IMR-90 (cell line): Measurements from ENCODE around the gene CDX1. TPM values are rescaled to one million over a fixed set of nuclear protein-coding genes. Genes with fewer than 3 reads are reported as not detected.

Experiments
- ATAC-seq: fragments of 200-7000 bp; cut with Tn5 transposase; 2 replicates; pipeline ENCODE4 v1.9.1; 2020; ENCODE audit warnings: low read depth, mild to moderate bottlenecking, moderate library complexity
- BruUV-seq: library from RNA; stranded (reverse); fragments of 400-500 nt; replicated peaks from 2 replicates; lab custom pipeline; 2021; lab: Mats Ljungman, UMichigan
- CTCF ChIA-PET: fragments of 300-600 bp; formaldehyde crosslinking; extraction: SDS; loops from one replicate; lab custom pipeline; 2021; ENCODE audit warnings: antibody characterized with exemption; lab: Yijun Ruan, JAX
- POLR2A ChIA-PET: fragments of 300-600 bp; sonication (Branson Sonifier 250); formaldehyde crosslinking; loops from one replicate; lab custom pipeline; 2022; ENCODE audit warnings: antibody characterized with exemption; ENCODE audit not compliant: unreplicated experiment; lab: Charles Lee
- DNase-seq: peaks from one replicate; pipeline ENCODE4 v3.0.0; 2013
- H2AFZ ChIP-seq: replicated peaks from 2 replicates; pipeline ENCODE3; 2013; ENCODE audit warnings: low read length, mild to moderate bottlenecking; ENCODE audit not compliant: poor library complexity
- H2AK5ac ChIP-seq: 2 replicates; pipeline ENCODE4 v1.6.1; 2013; ENCODE audit warnings: low read depth, low read length, inconsistent platforms
- H2AK9ac ChIP-seq: replicated peaks from 2 replicates; pipeline ENCODE3; 2013; ENCODE audit warnings: mild to moderate bottlenecking, low read depth, low read length, moderate library complexity; ENCODE audit not compliant: poor library complexity
- H2BK120ac ChIP-seq: 2 replicates; pipeline ENCODE4 v1.6.1; 2013; ENCODE audit warnings: low read depth, low read length, inconsistent platforms
- H2BK15ac ChIP-seq: 3 replicates; pipeline ENCODE4 v1.6.1; 2013; ENCODE audit warnings: low read depth, low read length, inconsistent platforms
- H2BK20ac ChIP-seq: 2 replicates; pipeline ENCODE4 v1.6.1; 2013; ENCODE audit warnings: low read depth, mild to moderate bottlenecking, inconsistent platforms, low read length, moderate library complexity
- H2BK5ac ChIP-seq: 2 replicates; pipeline ENCODE4 v1.6.1; 2013; ENCODE audit warnings: mild to moderate bottlenecking, low read depth, low read length, inconsistent platforms; ENCODE audit not compliant: poor library complexity, severe bottlenecking
- H3K14ac ChIP-seq: replicated peaks from 2 replicates; pipeline ENCODE4 v1.6.1; 2013; ENCODE audit warnings: low read depth, low read length, inconsistent platforms
- H3K18ac ChIP-seq: 2 replicates; pipeline ENCODE4 v1.6.1; 2013; ENCODE audit warnings: low read depth, low read length, control low read depth
- H3K23ac ChIP-seq: 2 replicates; pipeline ENCODE4 v1.6.1; 2013; ENCODE audit warnings: low read depth, low read length, inconsistent platforms
- H3K27ac ChIP-seq: 2 replicates; pipeline ENCODE4 v1.5.1; 2013; ENCODE audit warnings: mild to moderate bottlenecking, control low read depth, low read length; ENCODE audit not compliant: insufficient read depth
- H3K27me3 ChIP-seq: 2 replicates; pipeline ENCODE4 v1.6.1; 2013; ENCODE audit warnings: low read length; ENCODE audit not compliant: control insufficient read depth, insufficient read depth
- H3K36me3 ChIP-seq: 2 replicates; pipeline ENCODE4 v1.6.1; 2013; ENCODE audit warnings: low read length, mixed read lengths; ENCODE audit not compliant: control insufficient read depth, insufficient read depth
- H3K4ac ChIP-seq: 2 replicates; pipeline ENCODE4 v1.6.1; 2013; ENCODE audit warnings: low read depth, low read length, inconsistent platforms
- H3K4me1 ChIP-seq: 2 replicates; pipeline ENCODE4 v1.6.1; 2013; ENCODE audit warnings: low read length, mixed read lengths; ENCODE audit not compliant: control insufficient read depth, insufficient read depth
- H3K4me2 ChIP-seq: 2 replicates; pipeline ENCODE4 v1.6.1; 2013; ENCODE audit warnings: low read depth, mild to moderate bottlenecking, control low read depth, low read length, moderate library complexity
- H3K4me3 ChIP-seq: 2 replicates; pipeline ENCODE4 v1.5.1; 2013; ENCODE audit warnings: low read depth, mild to moderate bottlenecking, control low read depth, low read length, moderate library complexity; ENCODE audit not compliant: insufficient read depth
- H3K56ac ChIP-seq: 2 replicates; pipeline ENCODE4 v1.6.1; 2013; ENCODE audit warnings: low read length, inconsistent platforms; ENCODE audit not compliant: insufficient read depth; ENCODE audit errors: extremely low read depth
- H3K79me1 ChIP-seq, 2 experiments: 2 replicates each; pipeline ENCODE4 v1.6.1; 2013; ENCODE audit warnings: low read length in 2 of 2, inconsistent platforms in 1 of 2, low read depth in 1 of 2
- H3K9ac ChIP-seq: 2 replicates; pipeline ENCODE4 v1.6.1; 2013; ENCODE audit warnings: low read depth, low read length, control low read depth
- H3K9me1 ChIP-seq: 2 replicates; pipeline ENCODE4 v1.6.1; 2013; ENCODE audit warnings: low read length, inconsistent platforms; ENCODE audit not compliant: insufficient read depth
- H3K9me3 ChIP-seq: 2 replicates; pipeline ENCODE4 v1.6.1; 2013; ENCODE audit warnings: low read length; ENCODE audit not compliant: control insufficient read depth, insufficient read depth
- H4K20me1 ChIP-seq: 2 replicates; pipeline ENCODE4 v1.6.1; 2013; ENCODE audit warnings: low read length, inconsistent platforms; ENCODE audit not compliant: insufficient read depth
- H4K5ac ChIP-seq: 2 replicates; pipeline ENCODE4 v1.6.1; 2013; ENCODE audit warnings: mild to moderate bottlenecking, low read depth, low read length, control low read depth
- H4K8ac ChIP-seq, 2 experiments: 2 replicates each; pipeline ENCODE4 v1.6.1; 2013; ENCODE audit warnings: low read depth in 2 of 2, low read length in 2 of 2, control low read depth in 1 of 2, inconsistent platforms in 1 of 2
- H4K91ac ChIP-seq: 2 replicates; pipeline ENCODE4 v1.6.1; 2013; ENCODE audit warnings: low read depth, low read length, inconsistent platforms; ENCODE audit not compliant: insufficient read depth
- BHLHE40 ChIP-seq: fragments of 150-350 bp; IDR thresholded peaks from 2 replicates; pipeline ENCODE4 v1.6.1; 2016; ENCODE audit warnings: mild to moderate bottlenecking, low read depth, low read length
- CEBPB ChIP-seq: IDR thresholded peaks from 2 replicates; pipeline ENCODE4 v1.6.1; 2012; ENCODE audit warnings: low read depth, low read length, improper control_type of control experiment
- CHD1 ChIP-seq: IDR thresholded peaks from 2 replicates; pipeline ENCODE4 v1.6.1; 2012; ENCODE audit warnings: low read depth, low read length, improper control_type of control experiment
- CTCF ChIP-seq: conservative IDR thresholded peaks from 2 replicates; pipeline ENCODE4 v1.5.1; 2012; ENCODE audit warnings: mild to moderate bottlenecking, low read depth, low read length, improper control_type of control experiment
- ELK1 ChIP-seq: fragments of 150-350 bp; IDR thresholded peaks from 2 replicates; pipeline ENCODE4 v1.6.1; 2016; ENCODE audit warnings: low read depth, mild to moderate bottlenecking, low read length, moderate library complexity, borderline replicate concordance
- FOS ChIP-seq: fragments of 150-350 bp; IDR thresholded peaks from 2 replicates; pipeline ENCODE4 v1.6.1; 2016; ENCODE audit warnings: low read depth, low read length
- MAFK ChIP-seq: IDR thresholded peaks from 2 replicates; pipeline ENCODE4 v1.6.1; 2012; ENCODE audit warnings: low read depth, low read length, improper control_type of control experiment
- MAZ ChIP-seq: IDR thresholded peaks from 2 replicates; pipeline ENCODE4 v1.6.1; 2012; ENCODE audit warnings: low read depth, mild to moderate bottlenecking, low read length, improper control_type of control experiment, moderate library complexity, borderline replicate concordance
- MXI1 ChIP-seq: IDR thresholded peaks from 2 replicates; pipeline ENCODE4 v1.6.1; 2012; ENCODE audit warnings: low read depth, mild to moderate bottlenecking, low read length, moderate library complexity, borderline replicate concordance
- POLR2A ChIP-seq: IDR thresholded peaks from 2 replicates; pipeline ENCODE4 v1.6.1; 2012; ENCODE audit warnings: mild to moderate bottlenecking, low read depth, low read length
- RAD21 ChIP-seq: IDR thresholded peaks from 2 replicates; pipeline ENCODE4 v1.6.1; 2012; ENCODE audit warnings: low read length, improper control_type of control experiment
- RCOR1 ChIP-seq: IDR thresholded peaks from 2 replicates; pipeline ENCODE4 v1.6.1; 2012; ENCODE audit warnings: mild to moderate bottlenecking, low read length, improper control_type of control experiment; ENCODE audit not compliant: insufficient replicate concordance
- RFX5 ChIP-seq: IDR thresholded peaks from 2 replicates; pipeline ENCODE4 v1.8.0; 2012; ENCODE audit warnings: low read depth, mild to moderate bottlenecking, low read length, moderate library complexity
- SMC3 ChIP-seq: fragments of 150-350 bp; IDR thresholded peaks from 2 replicates; pipeline ENCODE4 v1.6.1; 2016; ENCODE audit warnings: low read depth, mild to moderate bottlenecking, antibody characterized with exemption, low read length, moderate library complexity
- WGBS, 2 experiments: methylation state at CpG; one replicate each; pipeline versions ENCODE4 v1.1.5 to v1.1.7; 2013; ENCODE audit warnings: missing lambda C conversion rate in 2 of 2; ENCODE audit not compliant: insufficient read length in 1 of 2; ENCODE audit errors: extremely low coverage in 2 of 2; 5-methylcytosine and 5-hydroxymethylcytosine counted together
- dilution Hi-C: fragments of 300-500 bp; cut with HindIII; formaldehyde crosslinking; loops from one replicate; pipeline ENCODE4 v1.14.3; 2018; ENCODE audit warnings: low sequenced_read_pairs; ENCODE audit not compliant: unreplicated experiment
- in situ Hi-C: fragments of 300-500 bp; cut with MboI; formaldehyde crosslinking; loops from 3 replicates; pipeline ENCODE4 v1.14.3; 2019; ENCODE audit warnings: low sequenced_read_pairs, inconsistent platforms, mixed read lengths
- intact Hi-C: fragments of 100-400 bp; cut with micrococcal nuclease; formaldehyde crosslinking; loops from 2 replicates; pipeline ENCODE4 v1.10.0; 2022
- polyA plus RNA-seq, 3 experiments: library from polyadenylated mRNA; depleted of rRNA; stranded (reverse); fragments of >200 nt; gene quantifications; 2 replicates each; pipeline ENCODE4 v1.2.3, GENCODE V29; 2012; ENCODE audit warnings: low replicate concordance in 1 of 3
- total RNA-seq: library from RNA; depleted of rRNA; stranded (reverse); fragments of >200 nt; gene quantifications from 2 replicates; pipeline ENCODE4 v1.2.3, GENCODE V29; 2012
- TF ChIP-seq, protein P1 (sequence below): fragments of 150-350 bp; IDR thresholded peaks from 2 replicates; pipeline ENCODE4 v1.6.1; 2017; ENCODE audit warnings: mild to moderate bottlenecking, antibody characterized with exemption, low read length, low read depth

CDX1 gene
- total and polyA plus RNA-seq, 2 of the 4 experiments (the other 2 are of a cell fraction): 0.18 to 0.24 TPM

- ChIA-PET POLR2A (no interaction called here), CTCF (no interaction called here)
- Histone ChIP-seq H2BK20ac (no peak overlapping the region), H3K9me1 (no peaks in the 10 kb centered on the region), H3K56ac (no peak overlapping the region), H3K27me3 (peaks cover 66% of the 10 kb centered on the region), H4K5ac (no peak overlapping the region), H3K36me3 (no peaks in the 10 kb centered on the region), H2AFZ (no peak overlapping the region), H3K23ac (no peak overlapping the region), H3K18ac (no peak overlapping the region), H3K79me1 (no peaks in the 10 kb centered on the region), H3K4ac (no peak overlapping the region), H4K8ac (no peak overlapping the region), H3K4me3 (no peak overlapping the region), H3K4me1 (no peaks in the 10 kb centered on the region), H2BK120ac (no peak overlapping the region), H3K9ac (no peak overlapping the region), H3K27ac (no peak overlapping the region), H3K4me2 (no peak overlapping the region), H4K20me1 (no peaks in the 10 kb centered on the region), H2BK15ac (no peak overlapping the region), H3K14ac (no peak overlapping the region), H2BK5ac (no peak overlapping the region), H2AK5ac (no peak overlapping the region), H4K91ac (no peak overlapping the region), H3K9me3 (peaks cover 2% of the 10 kb centered on the region; the same call in 1 of the 2 replicates), H2AK9ac (no peak overlapping the region)
- no TSS peak for BruUV-seq
- WGBS, 2 experiments: no CpG with 5 or more reads among the region's 1 CpG
- dilution Hi-C loops (no loop called here), intact Hi-C loops (no loop called here), in situ Hi-C loops (no loop called here)
- DNase-seq: no peak
- ATAC-seq: no peak
- no peak for TF ChIP-seq MAFK
- TF ChIP-seq CHD1: no peak
- no peak for TF ChIP-seq MAZ
- no peak for TF ChIP-seq BHLHE40
- TF ChIP-seq FOS: no peak
- TF ChIP-seq SMC3: no peak
- TF ChIP-seq ELK1: no peak
- TF ChIP-seq CEBPB: no peak
- TF ChIP-seq RFX5: no peak
- TF ChIP-seq MXI1: no peak
- TF ChIP-seq, protein P1, sequence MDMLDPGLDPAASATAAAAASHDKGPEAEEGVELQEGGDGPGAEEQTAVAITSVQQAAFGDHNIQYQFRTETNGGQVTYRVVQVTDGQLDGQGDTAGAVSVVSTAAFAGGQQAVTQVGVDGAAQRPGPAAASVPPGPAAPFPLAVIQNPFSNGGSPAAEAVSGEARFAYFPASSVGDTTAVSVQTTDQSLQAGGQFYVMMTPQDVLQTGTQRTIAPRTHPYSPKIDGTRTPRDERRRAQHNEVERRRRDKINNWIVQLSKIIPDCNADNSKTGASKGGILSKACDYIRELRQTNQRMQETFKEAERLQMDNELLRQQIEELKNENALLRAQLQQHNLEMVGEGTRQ: no peak
- TF ChIP-seq RCOR1: no peak
- TF ChIP-seq CTCF: no peak
- TF ChIP-seq POLR2A: no peak
- TF ChIP-seq RAD21: no peak
These were observed 30.9 kb downstream of the CDX1 start for GRCh38 chr5:150197476-150197875.
